Middle frontal gyrus (tissue), 1 donor: ENCODE data around the gene TMCO4.

Source experiments
- DNase-seq: peaks from one replicate; pipeline ENCODE4 v3.0.0-alpha.2; 2015; ENCODE audit warnings: low spot score; ENCODE audit errors: extremely low spot score

Gene TMCO4

DNA sequence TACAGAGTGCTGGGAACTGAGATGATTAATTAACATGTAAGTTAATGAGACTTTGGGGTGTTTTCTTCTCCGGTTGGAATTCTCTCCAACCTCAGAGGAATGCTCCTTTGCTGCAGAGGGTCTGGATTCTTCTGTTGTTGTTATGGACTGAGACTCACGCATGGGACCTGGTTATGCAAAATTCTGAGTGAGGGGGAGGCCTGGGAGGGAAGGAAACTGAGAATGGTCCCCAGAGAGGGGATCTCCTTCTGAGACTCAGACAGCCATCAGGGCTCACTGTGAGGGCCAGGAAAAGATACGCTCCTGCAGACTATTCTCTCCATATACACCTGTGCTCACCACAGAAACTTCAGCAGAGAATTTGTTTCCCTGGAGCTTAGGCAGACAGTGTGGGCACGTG, 78.7 kb downstream of the TMCO4 start:
- DNase-seq, result no peak

- DNase-seq, result no peak
Measured at GRCh38 chr1:19720174-19720573, 79.5 kb downstream of the TMCO4 start.

- DNase-seq, result no peak
Measured at GRCh38 chr1:19717467-19717866, 82.2 kb downstream of the TMCO4 start.

- peak; percentile 58 for DNase-seq
Measured at GRCh38 chr1:19715334-19716203, 84.1 kb downstream of the TMCO4 start.

GRCh38 chr1:19712928-19713327, 86.8 kb downstream of the TMCO4 start:
- no peak for DNase-seq

DNA sequence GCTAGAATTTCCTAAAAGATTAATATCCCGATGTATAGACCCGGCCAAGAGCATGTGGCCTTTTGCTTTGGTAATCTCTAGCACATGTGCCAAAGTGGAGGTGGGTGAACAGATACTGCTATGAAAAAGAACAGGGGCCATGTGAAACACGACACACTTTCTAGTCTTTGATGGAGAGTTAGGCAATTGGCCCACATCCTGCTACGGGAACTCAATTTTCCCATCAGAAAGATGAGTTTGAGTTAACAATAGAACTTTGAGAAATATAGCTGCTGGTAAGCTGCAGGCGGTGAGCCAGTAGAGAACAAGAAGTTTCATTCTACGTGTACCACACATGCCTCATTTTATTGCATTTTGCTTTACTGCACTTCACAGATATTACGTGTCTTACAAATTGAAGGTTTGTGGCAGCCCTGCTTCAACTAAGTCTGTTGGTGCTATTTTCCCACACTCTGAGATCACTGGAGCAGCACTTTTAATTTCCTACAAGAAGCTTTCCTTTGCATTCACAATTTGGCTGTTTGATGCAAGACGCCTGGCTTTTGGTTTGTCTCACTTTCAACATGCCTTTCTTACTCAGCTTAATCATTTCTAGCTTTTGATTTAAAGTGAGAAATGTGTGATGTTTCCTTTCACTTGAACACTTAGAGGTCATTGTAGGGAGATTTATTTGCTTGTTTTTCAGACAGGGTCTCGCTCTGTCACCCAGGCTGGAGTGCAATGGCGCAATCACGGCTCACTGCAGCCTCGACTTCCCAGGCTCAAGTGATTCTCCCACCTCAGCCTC, 88.7 kb downstream of the TMCO4 start:
- DNase-seq, result no peak

- no peak for DNase-seq
Measured at GRCh38 chr1:19709260-19709793, 90.4 kb downstream of the TMCO4 start.

DNA sequence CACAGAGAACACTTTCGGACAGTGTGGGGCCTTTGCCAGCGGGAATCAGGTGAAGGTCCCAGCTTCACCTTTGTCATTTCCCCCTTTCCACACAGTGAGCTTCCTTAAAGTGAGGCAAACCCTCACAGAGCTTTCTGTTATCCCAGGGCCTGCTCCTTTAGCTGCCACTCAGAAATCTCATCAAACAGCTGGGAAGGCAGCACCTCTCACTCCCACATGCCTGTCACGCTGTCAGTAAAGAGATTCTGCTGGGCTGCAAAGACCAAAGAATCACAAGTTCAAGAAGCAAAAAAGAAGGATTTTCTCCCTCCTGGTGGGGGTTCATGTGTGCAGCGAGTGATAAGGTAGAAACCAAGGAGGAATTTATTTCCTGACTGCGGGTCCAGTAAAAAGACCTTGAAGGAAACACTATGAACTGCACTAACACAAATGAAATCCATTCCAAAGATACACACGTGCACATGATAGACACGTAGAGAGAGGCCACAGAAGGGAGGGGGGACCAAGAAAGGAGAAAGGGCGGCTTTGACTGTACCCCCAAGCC, 91.1 kb downstream of the TMCO4 start:
- no peak for DNase-seq

- DNase-seq, result no peak
Measured at GRCh38 chr1:19706136-19706535, 93.6 kb downstream of the TMCO4 start.

DNA sequence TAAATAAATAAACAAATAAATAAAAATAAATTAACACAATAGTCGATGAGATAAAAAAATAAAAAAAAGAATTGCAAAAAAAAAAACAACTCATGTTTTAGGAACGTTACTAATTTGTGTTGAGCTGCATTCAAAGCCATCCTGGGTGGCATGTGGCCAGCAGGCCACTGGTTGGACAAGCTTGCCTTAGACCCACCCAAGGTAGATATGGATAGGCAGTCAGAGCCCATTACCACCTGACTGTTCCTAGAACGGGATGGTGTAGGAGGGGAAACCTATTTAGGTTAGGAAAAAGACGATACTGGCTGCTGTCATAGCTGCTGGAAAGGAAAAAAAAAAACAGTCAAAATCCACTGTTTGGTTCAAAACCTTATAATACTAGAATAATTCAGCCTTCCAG, 94.3 kb downstream of the TMCO4 start:
- no peak for DNase-seq

- peak; percentile 66 for DNase-seq
Measured at GRCh38 chr1:19704247-19705113, 95.2 kb downstream of the TMCO4 start.

DNA sequence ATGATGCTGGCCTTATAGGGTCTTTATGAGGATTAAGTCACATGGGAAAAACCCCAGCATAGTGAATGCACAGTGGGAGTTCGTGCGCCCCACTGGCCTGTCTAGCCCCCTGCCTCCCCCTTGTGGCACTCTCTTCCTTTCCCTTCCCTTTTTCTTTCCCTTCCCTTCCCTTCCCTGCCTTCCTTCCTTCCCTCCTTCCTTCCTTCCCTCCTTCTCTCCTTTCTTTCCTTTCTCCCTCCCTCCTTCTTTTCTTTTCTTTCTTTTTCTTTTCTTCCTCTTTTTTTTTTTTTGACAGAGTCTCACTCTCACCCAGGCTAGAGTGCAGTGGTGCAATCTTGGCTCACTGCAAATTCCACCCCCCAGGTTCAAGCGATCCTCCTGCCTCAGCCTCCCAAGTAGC, 96.4 kb downstream of the TMCO4 start:
- no peak for DNase-seq

- no peak for DNase-seq
Measured at GRCh38 chr1:19700079-19700777, 99.5 kb downstream of the TMCO4 start.

- DNase-seq, result no peak
Measured at GRCh38 chr1:19698181-19698580, 101.5 kb downstream of the TMCO4 start.

- DNase-seq, result no peak
Measured at GRCh38 chr1:19696820-19697219, 102.9 kb downstream of the TMCO4 start.

DNA sequence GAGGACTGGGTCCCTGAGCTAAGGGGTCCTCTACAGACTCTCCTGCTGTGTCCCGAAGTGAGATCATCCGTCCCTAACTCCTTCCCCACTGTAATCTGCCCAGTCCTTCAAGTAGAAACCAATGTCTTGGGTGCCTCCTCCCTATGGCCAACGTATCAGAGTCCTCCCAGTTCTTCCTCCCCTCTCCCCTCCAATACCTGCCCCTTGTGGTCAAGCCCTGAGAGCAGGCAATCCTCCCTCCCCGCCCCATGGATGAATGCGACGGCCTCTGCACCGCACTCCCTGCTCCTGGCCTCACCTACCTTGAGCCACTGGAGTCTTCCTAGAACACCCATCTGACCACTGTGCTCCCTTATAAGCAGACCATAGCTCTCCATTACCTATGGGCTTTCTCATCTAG, 103.9 kb downstream of the TMCO4 start:
- no peak for DNase-seq

- DNase-seq, result no peak
Measured at GRCh38 chr1:19694298-19694697, 105.4 kb downstream of the TMCO4 start.

GRCh38 chr1:19690342-19690741, 109.4 kb downstream of the TMCO4 start:
- DNase-seq, result no peak

DNA sequence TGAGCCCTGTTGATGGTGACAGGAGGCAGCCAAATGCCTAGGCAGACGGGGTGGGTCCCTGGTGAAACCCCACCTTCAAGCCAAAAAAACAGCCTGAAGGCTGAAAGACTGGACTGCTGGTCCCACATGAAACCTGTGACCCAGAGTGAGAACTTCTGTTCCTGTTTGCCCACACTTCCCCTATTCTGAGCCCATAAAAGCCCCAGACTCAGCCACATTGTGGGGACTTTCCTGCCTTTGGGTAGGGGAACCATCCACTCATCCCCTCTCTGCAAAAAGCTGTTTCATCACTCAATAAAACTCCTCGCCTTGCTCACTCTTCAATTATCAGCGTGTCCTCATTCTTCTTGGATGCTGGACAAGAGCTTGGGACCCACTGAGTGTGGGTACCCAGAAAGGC, 109.9 kb downstream of the TMCO4 start:
- no peak for DNase-seq

GRCh38 chr1:19689085-19689757, 110.5 kb downstream of the TMCO4 start:
- no peak for DNase-seq
